Tibial nerve (tissue), 4 donors: ENCODE measurements around the gene BTNL3. TPM values are rescaled to one million over a fixed set of nuclear protein-coding genes. Genes with fewer than 3 reads are reported as not detected.

Source experiments
- DNase-seq, 2 donors: peaks; one replicate each; pipeline ENCODE4 v3.0.0-alpha.2; 2019; ENCODE audit warnings: low spot score in 2 of 2
- H3K27ac ChIP-seq, 4 donors: fragments of 200-600 bp; sonication (generic) in 3 of 4; one replicate each; pipeline ENCODE4 v1.5.1; 2017 to 2019; ENCODE audit warnings: mild to moderate bottlenecking in 1 of 4
- H3K27me3 ChIP-seq, 2 donors: fragments of 200-600 bp; sonication (generic) in 1 of 2; one replicate each; pipeline versions ENCODE4 v1.5.1 to v1.6.0; 2017 to 2019
- H3K36me3 ChIP-seq, 3 donors: fragments of 200-600 bp; sonication (generic); one replicate each; pipeline ENCODE4 v1.5.1; 2018 to 2019
- H3K4me1 ChIP-seq, 4 donors: fragments of 200-600 bp; sonication (generic) in 3 of 4; one replicate each; pipeline ENCODE4 v1.5.1; 2017 to 2019
- H3K4me3 ChIP-seq, 4 donors: fragments of 200-600 bp; sonication (generic) in 3 of 4; one replicate each; pipeline ENCODE4 v1.5.1; 2017 to 2019; ENCODE audit warnings: mild to moderate bottlenecking in 1 of 4, moderate library complexity in 1 of 4
- H3K9me3 ChIP-seq, 4 donors: fragments of 200-600 bp; sonication (generic) in 3 of 4; one replicate each; pipeline ENCODE4 v1.5.1; 2017 to 2019
- EP300 ChIP-seq, 2 donors: sonication (generic); formaldehyde crosslinking; IDR thresholded peaks; one replicate each; pipeline ENCODE4 v1.6.1; 2017; ENCODE audit warnings: antibody characterized with exemption in 2 of 2, mild to moderate bottlenecking in 1 of 2
- POLR2A ChIP-seq, 2 donors: fragments of 450-650 bp; IDR thresholded peaks; one replicate each; pipeline ENCODE4 v1.6.1; 2017; ENCODE audit warnings: antibody characterized with exemption in 2 of 2, mild to moderate bottlenecking in 2 of 2, moderate library complexity in 2 of 2
- whole genome bisulfite sequencing, 2 donors: methylation state at CpG; one replicate each; pipeline ENCODE4 v1.1.5; 2018; 5-methylcytosine and 5-hydroxymethylcytosine counted together
- small RNA-seq: library from RNA; depleted of rRNA; stranded (forward); fragments of <200 nt; gene quantifications from one replicate; pipeline ENCODE3, GENCODE V24; 2016
- total RNA-seq, 4 donors: library from RNA; depleted of rRNA; stranded (reverse); fragments of >200 nt; gene quantifications; one replicate each; pipeline ENCODE4 v1.1.0, GENCODE V29; 2016
- TF ChIP-seq, protein P1 (sequence below), 5 experiments: fragments of 200-600 bp in 3 of 5; fragments of 450-650 bp in 2 of 5; sonication (generic) in 3 of 5; IDR thresholded peaks; one replicate each; pipeline ENCODE4 v1.5.1; 2016 to 2019; ENCODE audit warnings: antibody characterized with exemption in 5 of 5, mild to moderate bottlenecking in 3 of 5, moderate library complexity in 2 of 5

Gene BTNL3
- total RNA-seq, 4 donors from 2014 or later = not detected

DNA sequence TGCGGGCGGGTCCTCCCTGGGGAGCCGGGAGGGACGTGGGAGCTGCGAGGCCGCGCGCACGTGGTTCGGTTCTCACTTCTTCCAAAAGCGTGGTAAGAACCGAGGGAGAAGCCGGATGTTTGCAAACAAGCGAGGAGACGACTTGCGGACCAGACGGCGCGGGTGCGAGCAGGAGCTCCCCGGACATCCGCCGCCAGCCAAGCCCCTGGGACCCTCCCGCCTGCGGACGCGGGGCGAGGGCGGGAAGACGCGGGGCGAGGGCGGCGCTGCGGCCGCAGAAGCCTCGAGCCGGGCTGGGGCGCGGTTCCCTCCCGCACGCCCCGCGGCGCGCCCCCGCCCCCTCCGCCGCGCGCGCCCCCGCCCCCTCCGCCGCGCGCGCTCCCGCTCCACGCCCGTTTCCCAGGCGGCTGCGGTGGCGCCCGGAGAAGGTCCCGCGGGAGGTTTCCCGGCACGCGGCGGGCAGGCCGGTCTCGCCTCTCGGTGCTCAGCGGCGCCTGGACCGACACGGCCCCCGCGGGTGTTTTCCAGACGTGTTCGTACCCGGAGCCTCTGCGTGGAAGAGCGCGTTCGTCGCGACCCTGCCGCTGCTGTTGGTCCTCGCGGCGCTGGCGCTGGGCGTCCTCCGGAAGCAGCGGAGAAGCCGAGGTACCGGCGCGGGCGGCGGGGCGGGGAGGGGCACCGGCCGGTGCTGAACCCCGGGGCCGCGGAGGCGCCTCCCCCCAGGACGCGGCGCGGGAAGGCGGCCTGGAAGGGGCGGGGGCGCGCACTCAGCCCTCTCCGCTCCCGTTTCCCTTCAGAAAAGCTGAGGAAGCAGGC is 64.2 kb downstream of the BTNL3 start:
- 2% methylated on average over 14 to 23 of the region's 120 CpGs for WGBS, 2 donors
- TF ChIP-seq, protein P1, sequence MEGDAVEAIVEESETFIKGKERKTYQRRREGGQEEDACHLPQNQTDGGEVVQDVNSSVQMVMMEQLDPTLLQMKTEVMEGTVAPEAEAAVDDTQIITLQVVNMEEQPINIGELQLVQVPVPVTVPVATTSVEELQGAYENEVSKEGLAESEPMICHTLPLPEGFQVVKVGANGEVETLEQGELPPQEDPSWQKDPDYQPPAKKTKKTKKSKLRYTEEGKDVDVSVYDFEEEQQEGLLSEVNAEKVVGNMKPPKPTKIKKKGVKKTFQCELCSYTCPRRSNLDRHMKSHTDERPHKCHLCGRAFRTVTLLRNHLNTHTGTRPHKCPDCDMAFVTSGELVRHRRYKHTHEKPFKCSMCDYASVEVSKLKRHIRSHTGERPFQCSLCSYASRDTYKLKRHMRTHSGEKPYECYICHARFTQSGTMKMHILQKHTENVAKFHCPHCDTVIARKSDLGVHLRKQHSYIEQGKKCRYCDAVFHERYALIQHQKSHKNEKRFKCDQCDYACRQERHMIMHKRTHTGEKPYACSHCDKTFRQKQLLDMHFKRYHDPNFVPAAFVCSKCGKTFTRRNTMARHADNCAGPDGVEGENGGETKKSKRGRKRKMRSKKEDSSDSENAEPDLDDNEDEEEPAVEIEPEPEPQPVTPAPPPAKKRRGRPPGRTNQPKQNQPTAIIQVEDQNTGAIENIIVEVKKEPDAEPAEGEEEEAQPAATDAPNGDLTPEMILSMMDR (IDR thresholded peaks at IDR 0.05) = no peak
- TF ChIP-seq EP300 (IDR thresholded peaks at IDR 0.05) (no peak), POLR2A (IDR thresholded peaks at IDR 0.05) (no peak)
- peak overlapping the region; percentile 4 to 57 (median 36) for H3K4me3 ChIP-seq
- peaks cover 0 to 25% (median 16%) of the 10 kb centered on the region in 4 donors for H3K4me1 ChIP-seq
- H3K9me3 ChIP-seq = no peaks in the 10 kb centered on the region
- DNase-seq = no peak
- peaks cover 0 to 91% of the 10 kb centered on the region in 2 donors for H3K27me3 ChIP-seq
- no peaks in the 10 kb centered on the region for H3K36me3 ChIP-seq
- H3K27ac ChIP-seq = no peak overlapping the region

DNA sequence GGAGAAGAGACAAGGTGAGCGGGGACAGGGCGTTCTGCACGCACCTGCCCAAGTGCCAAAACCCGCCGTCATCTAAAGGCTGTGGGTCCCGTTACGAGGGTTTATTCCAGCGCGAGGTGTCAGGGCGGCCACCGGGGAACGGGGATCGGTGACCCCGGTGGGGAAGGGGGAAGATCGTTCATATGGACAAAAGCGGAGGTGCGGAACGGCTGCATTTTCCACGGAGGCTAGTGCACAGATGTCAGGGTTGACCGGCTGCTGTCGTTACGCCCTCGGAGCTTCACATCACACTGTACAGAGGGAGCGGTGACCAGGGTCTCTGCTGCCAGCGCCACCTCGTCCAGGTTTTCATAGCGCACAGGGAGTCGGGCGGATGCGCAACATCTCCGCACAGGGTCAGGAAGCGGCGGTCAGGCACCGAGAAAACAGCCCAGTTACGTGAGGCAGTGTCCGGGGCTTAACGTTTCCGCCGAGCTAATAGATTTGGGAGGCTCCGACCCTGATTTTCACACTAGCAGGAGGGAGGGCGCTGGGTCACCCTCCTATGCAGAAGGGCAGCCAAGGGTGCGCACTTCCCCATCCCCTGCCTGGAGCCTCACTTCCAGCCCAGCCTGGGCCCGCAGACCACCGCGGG is 65.0 kb downstream of the BTNL3 start:
- no peak for DNase-seq
- Histone ChIP-seq H3K9me3 (no peaks in the 10 kb centered on the region), H3K4me1 (peaks cover 0 to 25% (median 16%) of the 10 kb centered on the region in 4 donors), H3K36me3 (no peaks in the 10 kb centered on the region), H3K4me3 (peak overlapping the region; percentile 4 to 57 (median 36)), H3K27ac (no peak overlapping the region), H3K27me3 (peaks cover 0 to 92% of the 10 kb centered on the region in 2 donors)
- TF ChIP-seq, protein P1 (IDR thresholded peaks at IDR 0.05) = no peak
- no peak for TF ChIP-seq EP300 (IDR thresholded peaks at IDR 0.05)
- TF ChIP-seq POLR2A (IDR thresholded peaks at IDR 0.05) = no peak
- 2% methylated on average over 44 to 45 of the region's 45 CpGs for WGBS, 2 donors

DNA sequence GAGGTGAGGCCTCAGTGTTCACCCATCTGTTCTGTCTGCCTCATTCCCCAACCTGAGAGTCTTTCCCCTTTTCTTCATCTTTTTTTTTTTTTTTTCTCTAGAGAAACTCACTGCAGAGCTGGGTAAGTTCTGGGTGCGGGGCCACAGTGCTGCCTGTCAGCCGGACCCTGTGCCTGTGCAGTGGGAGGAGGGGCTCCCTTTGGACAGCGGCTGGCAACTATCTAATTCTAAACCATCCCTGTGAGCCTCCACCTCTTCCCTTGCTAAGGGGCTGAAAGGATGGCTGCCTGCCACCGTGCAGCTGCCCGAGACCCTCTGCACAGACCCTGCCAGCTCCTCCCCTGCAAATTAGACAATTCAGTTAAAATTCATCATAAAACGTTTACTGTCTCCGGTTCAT is 65.5 kb downstream of the BTNL3 start:
- peaks cover 0 to 27% (median 16%) of the 10 kb centered on the region in 4 donors for H3K4me1 ChIP-seq
- 18 to 20% methylated on average over 7 of the region's 7 CpGs for WGBS, 2 donors
- no peaks in the 10 kb centered on the region for H3K36me3 ChIP-seq
- peaks cover 0 to 96% of the 10 kb centered on the region in 2 donors for H3K27me3 ChIP-seq
- TF ChIP-seq, protein P1 (IDR thresholded peaks at IDR 0.05) = no peak
- TF ChIP-seq EP300 (IDR thresholded peaks at IDR 0.05) (no peak), POLR2A (IDR thresholded peaks at IDR 0.05) (no peak)
- no peak for DNase-seq
- H3K4me3 ChIP-seq = peak overlapping the region in 1 of 4 donors; percentile 57
- no peaks in the 10 kb centered on the region for H3K9me3 ChIP-seq
- no peak overlapping the region for H3K27ac ChIP-seq

DNA sequence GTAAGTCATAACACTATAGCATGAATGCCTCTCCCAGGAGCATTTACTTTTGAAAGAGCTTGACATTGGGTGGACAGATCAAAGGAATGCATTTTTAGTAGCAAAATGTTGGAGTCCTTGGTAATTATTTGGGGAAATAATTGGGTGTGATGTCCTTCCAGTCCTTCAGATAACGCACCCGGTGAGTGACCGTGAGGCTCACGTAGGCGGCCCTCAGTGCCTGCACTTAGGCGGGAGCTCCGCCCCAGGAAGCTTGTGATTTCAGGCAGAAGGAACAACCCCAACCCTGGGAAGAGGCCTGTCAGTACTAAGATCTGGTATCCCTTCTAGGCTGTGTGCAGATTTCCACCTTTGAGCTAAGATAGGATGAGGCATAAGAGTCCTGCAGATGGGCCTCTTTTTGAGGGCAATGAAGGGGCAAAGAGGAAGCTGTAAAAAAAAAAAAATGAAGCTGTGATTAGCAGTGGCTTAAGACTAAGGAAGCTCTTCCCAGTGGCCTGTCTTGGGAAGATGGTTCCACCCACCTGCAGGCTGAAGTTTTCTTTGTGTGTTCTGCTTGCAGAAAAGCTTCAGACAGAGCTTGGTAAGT is 66.3 kb downstream of the BTNL3 start:
- TF ChIP-seq, protein P1 (IDR thresholded peaks at IDR 0.05) = no peak
- TF ChIP-seq POLR2A (IDR thresholded peaks at IDR 0.05) = no peak
- no peak for TF ChIP-seq EP300 (IDR thresholded peaks at IDR 0.05)
- H3K4me1 ChIP-seq = peaks cover 0 to 33% (median 16%) of the 10 kb centered on the region in 4 donors
- no peaks in the 10 kb centered on the region for H3K9me3 ChIP-seq
- H3K36me3 ChIP-seq = no peaks in the 10 kb centered on the region
- H3K27ac ChIP-seq = no peak overlapping the region
- DNase-seq = no peak
- 17 to 37% methylated on average over 7 of the region's 7 CpGs for WGBS, 2 donors
- peaks cover 0 to 95% of the 10 kb centered on the region in 2 donors for H3K27me3 ChIP-seq
- H3K4me3 ChIP-seq = no peak overlapping the region

Small RNA genes lying within 50 kb of the gene (small RNA-seq; reads per million reads assigned to genes)
- gene MIR8089 = not detected
- not detected for gene RNU6-1036P
- not detected for gene RPS29P12

Other genes starting within 250 kb of the BTNL3 start
- gene OR2Y1, start 248.8 kb upstream of the BTNL3 start, total RNA-seq = not detected
- 100 to 1,000 TPM; 161 to 216 (median 195) TPM for gene MGAT1, start 186.0 kb upstream of the BTNL3 start, total RNA-seq
- gene ZFP62, start 127.6 kb upstream of the BTNL3 start, total RNA-seq = 10 to 100 TPM; 17.0 to 35.1 (median 25.3) TPM
- gene BTNL8, start 89.7 kb upstream of the BTNL3 start, total RNA-seq = not detected
- gene BTNL9, start 51.4 kb downstream of the BTNL3 start, total RNA-seq = 10 to 100 TPM; 24.9 to 54.9 (median 47.5) TPM
- gene OR2V1, start 142.3 kb downstream of the BTNL3 start, total RNA-seq = not detected
- not detected for gene OR2V2, start 158.7 kb downstream of the BTNL3 start, total RNA-seq
- gene TRIM7, start 216.3 kb downstream of the BTNL3 start, total RNA-seq = 10 to 100 TPM in 3 of 4 donors, 1 to 10 TPM in 1; 3.7 to 12.1 (median 10.6) TPM
- gene TRIM41, start 234.4 kb downstream of the BTNL3 start, total RNA-seq = 10 to 100 TPM; 17.9 to 25.7 (median 22.7) TPM